Psoas muscle (tissue), 8 donors: ENCODE measurements around the gene KNTC1. TPM values are rescaled to one million over a fixed set of nuclear protein-coding genes. Genes with fewer than 3 reads are reported as not detected.

ENCODE experiments used
- ATAC-seq, 4 donors: fragments of 200-7000 bp; cut with Tn5 transposase; one replicate each; pipeline ENCODE4 v1.9.1; 2020; ENCODE audit warnings: moderate library complexity in 3 of 4, mild to moderate bottlenecking in 2 of 4
- DNase-seq, 2 donors: peaks; one replicate each; pipeline ENCODE4 v3.0.0-alpha.2; 2020
- H3K27ac ChIP-seq: fragments of 200-600 bp; one replicate; pipeline ENCODE4 v1.8.0; 2022
- H3K27me3 ChIP-seq, 3 donors: fragments of 200-600 bp in 1 of 3; one replicate each; pipeline versions ENCODE4 v1.6.1 to v1.8.0; 2013 to 2022; ENCODE audit warnings: low read length in 2 of 3, mild to moderate bottlenecking in 2 of 3, moderate library complexity in 1 of 3; ENCODE audit not compliant: insufficient read depth in 3 of 3
- H3K36me3 ChIP-seq, 2 donors: fragments of 200-600 bp in 1 of 2; one replicate each; pipeline versions ENCODE4 v1.6.1 to v1.8.0; 2013 to 2022; ENCODE audit warnings: low read depth in 1 of 2, mild to moderate bottlenecking in 1 of 2, moderate library complexity in 1 of 2; ENCODE audit not compliant: insufficient read depth in 1 of 2
- H3K4me1 ChIP-seq: fragments of 200-600 bp; one replicate; pipeline ENCODE4 v1.8.0; 2022
- H3K4me3 ChIP-seq: fragments of 200-600 bp; one replicate; pipeline ENCODE4 v1.8.0; 2022; ENCODE audit warnings: mild to moderate bottlenecking
- H3K9me3 ChIP-seq: fragments of 200-600 bp; one replicate; pipeline ENCODE4 v1.8.0; 2022
- CTCF ChIP-seq: fragments of 200-600 bp; IDR thresholded peaks from one replicate; pipeline ENCODE4 v1.8.0; 2022; ENCODE audit warnings: antibody characterized with exemption
- WGBS, 3 donors: extraction: QIAGEN DNeasy Blood & Tissue Kit; methylation state at CpG; one replicate each; pipeline versions ENCODE4 v1.1.6 to v1.1.7; 2013; 5-methylcytosine and 5-hydroxymethylcytosine counted together
- intact Hi-C, 2 donors: fragments of 100-400 bp; cut with DNase I; formaldehyde crosslinking; loops; one replicate each; pipeline versions ENCODE4 v1.11.0 to v1.14.2; 2022
- polyA plus RNA-seq, 3 donors: library from polyadenylated mRNA; stranded (reverse); fragments of 200-250 nt; gene quantifications; one replicate each; pipeline ENCODE4 v1.2.3, GENCODE V29; 2013
- total RNA-seq, 4 donors: library from RNA; stranded (reverse); fragmentation: NEBNext Ultra II Directional in 2 of 4; extraction: Animal tissue kit (Norgen Biotek cat#: 25700) in 2 of 4; gene quantifications; one replicate each; pipeline versions ENCODE4 v1.2.1 to v1.2.4, GENCODE V29; 2021 to 2023
- donor health status: healthy with polysubstance abuse.
- donor health status: DM: no; HTN: no; CAD: no; lungs with moderate emphysema.
- donor health status: Bipolar disorder and iron deficiency.
- donor health status: healthy.
- donor health status: DM: yes; HTN: yes; CAD: no.
- donor health status: DM: no; HTN: no; CAD: no.
- donor health status: DM: no; HTN: no; CAD: no.
- donor health status: DM: yes; HTN: yes; CAD: no.

The KNTC1 gene
- total and polyA plus RNA-seq, 7 donors: 1.5 to 3.3 (median 2.0) TPM

GRCh38 chr12:122544537-122544936 lies 17.5 kb downstream of the KNTC1 start:
- ATAC-seq (no peak), DNase-seq (no peak)
- no peak for TF ChIP-seq CTCF
- intact Hi-C loops: no loop called here
- WGBS, 3 donors: 94 to 100% (median 94%) methylated on average over 2 of the region's 2 CpGs
- Histone ChIP-seq H3K9me3 (no peaks in the 10 kb centered on the region), H3K27me3 (no peaks in the 10 kb centered on the region), H3K27ac (no peak overlapping the region), H3K4me3 (no peak overlapping the region), H3K4me1 (no peaks in the 10 kb centered on the region), H3K36me3 (peaks cover 0 to 22% of the 10 kb centered on the region in 2 donors)

GRCh38 chr12:122545855-122546254 lies 18.8 kb downstream of the KNTC1 start:
- Histone ChIP-seq H3K27ac (no peak overlapping the region), H3K27me3 (no peaks in the 10 kb centered on the region), H3K4me1 (no peaks in the 10 kb centered on the region), H3K4me3 (no peak overlapping the region), H3K36me3 (peaks cover 0 to 22% of the 10 kb centered on the region in 2 donors), H3K9me3 (no peaks in the 10 kb centered on the region)
- intact Hi-C loops: no loop called here
- ATAC-seq: no peak
- 97 to 99% (median 98%) methylated on average over 2 of the region's 2 CpGs for WGBS, 3 donors
- no peak for DNase-seq
- TF ChIP-seq CTCF: no peak

- no peak for ATAC-seq
- Histone ChIP-seq H3K27me3 (no peaks in the 10 kb centered on the region), H3K4me3 (no peak overlapping the region), H3K4me1 (no peaks in the 10 kb centered on the region), H3K36me3 (peaks cover 0 to 33% of the 10 kb centered on the region in 2 donors), H3K9me3 (no peaks in the 10 kb centered on the region), H3K27ac (no peak overlapping the region)
- intact Hi-C loops: no loop called here
- 87 to 89% (median 89%) methylated on average over 5 of the region's 5 CpGs for WGBS, 3 donors
- no peak for DNase-seq
- TF ChIP-seq CTCF: no peak
Measured at GRCh38 chr12:122547330-122547729, 20.3 kb downstream of the KNTC1 start.

GRCh38 chr12:122558745-122559641 lies 31.9 kb downstream of the KNTC1 start:
- H3K36me3 ChIP-seq: peaks cover 0 to 23% of the 10 kb centered on the region in 2 donors
- no peaks in the 10 kb centered on the region for H3K9me3 ChIP-seq
- ATAC-seq (no peak), DNase-seq (no peak)
- 97 to 98% (median 98%) methylated on average over 16 of the region's 16 CpGs for WGBS, 3 donors
- intact Hi-C loops: no loop called here
- no peak for TF ChIP-seq CTCF
- H3K4me3 ChIP-seq: no peak overlapping the region
- no peaks in the 10 kb centered on the region for H3K27me3 ChIP-seq
- H3K27ac ChIP-seq: no peak overlapping the region
- H3K4me1 ChIP-seq: no peaks in the 10 kb centered on the region
